ENCODE data around the gene HOXB3. TPM values are rescaled to one million over a fixed set of nuclear protein-coding genes. Genes with fewer than 3 reads are reported as not detected.

Gene HOXB3
- total and polyA plus RNA-seq, 8 donors = 1.1 to 5.6 (median 2.0) TPM

GRCh38 chr17:48592057-48592514 lies 2.0 kb upstream of the HOXB3 start:
- peak in 1 of 6 donors; percentile 37 for DNase-seq
- intact Hi-C loops (cut with DNase I) = loop anchor here in 1 of 3 donors (10.0 kb wide), 1 partner anchor 237 kb away; no protein-coding TSS in a partner anchor
- no peak for TF ChIP-seq CTCF (IDR thresholded peaks at IDR 0.05)
- FAIRE-seq = no peak
- peak overlapping the region in 1 of 4 donors; percentile 35 for H3K4me3 ChIP-seq
- H3K36me3 ChIP-seq = no peaks in the 10 kb centered on the region
- peaks cover 0 to 63% (median 9%) of the 10 kb centered on the region in 4 donors for H3K27me3 ChIP-seq
- H3K27ac ChIP-seq = peak overlapping the region in 1 of 4 donors; percentile 23
- no peaks in the 10 kb centered on the region for H3K9me3 ChIP-seq
- ATAC-seq = no peak
- whole genome bisulfite sequencing, 2 donors = 20 to 23% methylated on average over 32 to 33 of the region's 33 CpGs
- peaks cover 0 to 5% (median 0%) of the 10 kb centered on the region in 3 donors for H3K4me1 ChIP-seq

GRCh38 chr17:48591255-48592056 lies 1.4 kb upstream of the HOXB3 start:
- ATAC-seq (no peak), DNase-seq (peak in 1 of 6 donors; percentile 7), FAIRE-seq (no peak)
- H3K27me3 ChIP-seq = peaks cover 0 to 64% (median 7%) of the 10 kb centered on the region in 4 donors
- TF ChIP-seq CTCF (IDR thresholded peaks at IDR 0.05) = no peak
- no peaks in the 10 kb centered on the region for H3K9me3 ChIP-seq
- intact Hi-C loops (cut with DNase I) = loop anchor here in 1 of 3 donors (10.0 kb wide), 1 partner anchor 237 kb away; no protein-coding TSS in a partner anchor
- 83 to 86% methylated on average over 10 of the region's 10 CpGs for WGBS, 2 donors
- H3K27ac ChIP-seq = peak overlapping the region in 1 of 4 donors; percentile 23
- H3K4me3 ChIP-seq = no peak overlapping the region
- peaks cover 0 to 4% (median 0%) of the 10 kb centered on the region in 3 donors for H3K4me1 ChIP-seq
- H3K36me3 ChIP-seq = no peaks in the 10 kb centered on the region

- ATAC-seq (no peak), DNase-seq (peak in 1 of 6 donors; percentile 29), FAIRE-seq (no peak)
- peaks cover 5 to 64% (median 12%) of the 10 kb centered on the region in 4 donors for H3K27me3 ChIP-seq
- no peak for TF ChIP-seq CTCF (IDR thresholded peaks at IDR 0.05)
- intact Hi-C loops (cut with DNase I) = loop anchor here in 1 of 3 donors (10.0 kb wide), 1 partner anchor 236 kb away; no protein-coding TSS in a partner anchor
- no peaks in the 10 kb centered on the region for H3K36me3 ChIP-seq
- no peak overlapping the region for H3K27ac ChIP-seq
- H3K9me3 ChIP-seq = no peaks in the 10 kb centered on the region
- H3K4me1 ChIP-seq = peaks cover 0 to 6% (median 4%) of the 10 kb centered on the region in 3 donors
- no peak overlapping the region for H3K4me3 ChIP-seq
Observed at GRCh38 chr17:48590607-48591161, 643 bp upstream of the HOXB3 start.

- Histone ChIP-seq H3K4me1 (peaks cover 0 to 7% (median 6%) of the 10 kb centered on the region in 3 donors), H3K9me3 (no peaks in the 10 kb centered on the region), H3K27ac (no peak overlapping the region), H3K27me3 (peaks cover 5 to 60% (median 10%) of the 10 kb centered on the region in 4 donors), H3K4me3 (no peak overlapping the region), H3K36me3 (no peaks in the 10 kb centered on the region)
- no peak for TF ChIP-seq CTCF (IDR thresholded peaks at IDR 0.05)
- FAIRE-seq = no peak
- 17% methylated on average over 10 of the region's 10 CpGs for WGBS, 2 donors
- intact Hi-C loops (cut with DNase I) = no loop called here
- no peak for DNase-seq
- ATAC-seq = no peak
Observed at GRCh38 chr17:48589060-48589830, 796 bp downstream of the HOXB3 start.

Data from pancreas (tissue), 10 donors.